Right lobe of liver (tissue), 4 donors: ENCODE measurements around the gene KAZN.

Source experiments
- POLR2A ChIP-seq: fragments of 450-650 bp; IDR thresholded peaks from one replicate; pipeline ENCODE4 v1.6.1; 2017; ENCODE audit warnings: antibody characterized with exemption, mild to moderate bottlenecking
- TF ChIP-seq, protein P1 (sequence below), 4 donors: fragments of 200-600 bp in 3 of 4; fragments of 450-650 bp in 1 of 4; IDR thresholded peaks; one replicate each; pipeline versions ENCODE4 v1.5.1 to v1.8.0; 2016 to 2022; ENCODE audit warnings: antibody characterized with exemption in 4 of 4, mild to moderate bottlenecking in 2 of 4
- donor health status: DM: no; HTN: no; CAD: no.
- donor health status: DM: no; HTN: no; CAD: no.
- donor health status: DM: no; HTN: yes; CAD: no.

DNA sequence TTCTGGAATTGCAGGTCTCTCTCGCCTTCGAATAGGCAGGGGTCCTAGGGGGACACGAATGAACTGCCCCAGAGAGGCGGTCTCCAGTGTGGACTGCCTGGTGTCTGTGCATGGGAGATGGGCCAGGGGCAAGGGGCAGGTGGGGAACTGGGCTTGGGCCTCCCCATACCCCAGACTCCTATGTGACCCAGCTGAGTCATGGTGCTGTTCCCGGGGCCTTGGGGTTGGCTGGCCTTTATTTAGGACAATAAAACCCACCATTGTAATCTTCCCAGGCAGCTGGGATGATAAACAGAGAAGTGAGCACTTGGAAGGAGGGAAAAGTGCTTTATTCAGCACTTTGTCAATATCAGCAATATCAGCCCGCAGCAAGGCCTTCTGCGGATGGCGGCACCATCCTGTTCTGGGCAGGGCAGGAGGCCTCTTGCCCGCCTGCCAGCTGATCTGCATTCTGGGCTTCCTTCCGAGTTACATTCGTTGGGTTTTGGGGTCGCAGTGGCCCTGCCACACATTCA lies 346.0 kb downstream of the KAZN start:
- TF ChIP-seq, protein P1, sequence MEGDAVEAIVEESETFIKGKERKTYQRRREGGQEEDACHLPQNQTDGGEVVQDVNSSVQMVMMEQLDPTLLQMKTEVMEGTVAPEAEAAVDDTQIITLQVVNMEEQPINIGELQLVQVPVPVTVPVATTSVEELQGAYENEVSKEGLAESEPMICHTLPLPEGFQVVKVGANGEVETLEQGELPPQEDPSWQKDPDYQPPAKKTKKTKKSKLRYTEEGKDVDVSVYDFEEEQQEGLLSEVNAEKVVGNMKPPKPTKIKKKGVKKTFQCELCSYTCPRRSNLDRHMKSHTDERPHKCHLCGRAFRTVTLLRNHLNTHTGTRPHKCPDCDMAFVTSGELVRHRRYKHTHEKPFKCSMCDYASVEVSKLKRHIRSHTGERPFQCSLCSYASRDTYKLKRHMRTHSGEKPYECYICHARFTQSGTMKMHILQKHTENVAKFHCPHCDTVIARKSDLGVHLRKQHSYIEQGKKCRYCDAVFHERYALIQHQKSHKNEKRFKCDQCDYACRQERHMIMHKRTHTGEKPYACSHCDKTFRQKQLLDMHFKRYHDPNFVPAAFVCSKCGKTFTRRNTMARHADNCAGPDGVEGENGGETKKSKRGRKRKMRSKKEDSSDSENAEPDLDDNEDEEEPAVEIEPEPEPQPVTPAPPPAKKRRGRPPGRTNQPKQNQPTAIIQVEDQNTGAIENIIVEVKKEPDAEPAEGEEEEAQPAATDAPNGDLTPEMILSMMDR (IDR thresholded peaks at IDR 0.05), result no peak
- no peak for TF ChIP-seq POLR2A
